NCI-H1417 (cell line): ENCODE results near the gene AHCTF1.
A peak's percentile ranks its signal among the peaks of the same experiment; 100 is the strongest.
"Not testable (repeated sequence)": the region's sequence is repeated elsewhere in the genome, so short reads cannot be mapped to it uniquely, and the experiment has no call there.

Source experiments
- DNase-seq, 3 experiments: peaks; one replicate each; lab custom pipeline; 2025; lab: John Stamatoyannopoulos, UW

AHCTF1 gene

DNA sequence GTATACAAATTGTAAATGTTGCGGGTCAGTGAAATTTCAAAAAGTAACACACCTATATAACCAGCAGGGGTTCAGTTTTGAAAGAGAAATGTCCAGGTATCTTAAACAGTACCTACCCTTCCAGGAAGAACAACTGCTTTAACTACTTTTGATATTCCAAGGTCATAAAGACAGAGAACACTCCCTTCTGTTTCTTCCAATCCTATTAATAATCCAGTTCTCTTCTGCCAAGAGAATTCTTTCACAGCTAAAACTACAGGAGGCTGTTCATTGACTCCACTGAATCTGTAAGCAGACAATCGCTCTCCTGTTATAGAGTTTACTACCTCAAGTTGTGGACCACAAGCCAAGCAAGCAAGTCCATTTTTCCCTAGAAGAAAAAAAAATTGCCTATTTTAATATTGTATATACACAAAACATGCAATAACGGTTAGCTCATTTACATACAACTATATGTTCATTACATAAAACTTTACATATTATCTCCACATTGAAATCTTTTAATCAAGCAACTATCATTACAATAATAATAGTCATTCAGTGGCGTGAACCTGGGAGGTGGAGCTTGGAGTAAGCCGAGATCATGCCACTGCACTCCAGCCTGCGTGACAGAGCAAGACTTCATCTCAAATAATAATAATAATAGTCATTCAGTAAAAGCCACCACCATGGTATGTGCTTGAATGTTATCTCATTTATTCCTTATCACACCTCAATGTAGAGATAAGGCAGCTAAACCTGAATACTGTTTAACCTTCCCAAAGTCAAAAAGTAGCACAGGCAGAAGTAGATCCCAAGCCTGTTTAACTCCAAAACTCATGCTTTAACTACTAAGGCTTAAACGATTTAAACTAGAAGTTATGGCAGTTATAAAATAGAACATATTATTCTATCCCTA, 15.5 kb downstream of the AHCTF1 start:
- DNase-seq: not testable (repeated sequence)

DNA sequence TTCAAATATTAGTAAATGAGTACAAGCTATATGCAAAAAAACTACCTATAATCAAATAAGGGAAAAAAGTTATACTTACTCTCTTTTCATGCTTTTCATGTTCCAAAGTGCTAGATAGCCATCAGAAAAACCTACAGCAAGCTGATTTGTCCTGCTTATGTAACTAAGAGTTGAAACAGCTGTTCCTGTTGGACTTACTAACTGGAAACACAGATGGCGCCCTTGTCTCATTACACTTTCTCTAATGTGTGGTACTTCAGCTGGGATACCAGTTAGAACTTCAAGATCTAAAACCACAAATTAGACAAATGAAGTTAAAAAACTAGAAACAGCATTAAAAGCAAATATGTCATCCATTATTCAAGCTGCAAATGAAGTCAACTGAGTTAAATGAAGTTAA, 24.3 kb downstream of the AHCTF1 start:
- peak in 2 of 3 experiments; percentile 4 to 55 for DNase-seq

GRCh38 chr1:246906833-246907232, 24.9 kb downstream of the AHCTF1 start:
- no peak for DNase-seq

DNA sequence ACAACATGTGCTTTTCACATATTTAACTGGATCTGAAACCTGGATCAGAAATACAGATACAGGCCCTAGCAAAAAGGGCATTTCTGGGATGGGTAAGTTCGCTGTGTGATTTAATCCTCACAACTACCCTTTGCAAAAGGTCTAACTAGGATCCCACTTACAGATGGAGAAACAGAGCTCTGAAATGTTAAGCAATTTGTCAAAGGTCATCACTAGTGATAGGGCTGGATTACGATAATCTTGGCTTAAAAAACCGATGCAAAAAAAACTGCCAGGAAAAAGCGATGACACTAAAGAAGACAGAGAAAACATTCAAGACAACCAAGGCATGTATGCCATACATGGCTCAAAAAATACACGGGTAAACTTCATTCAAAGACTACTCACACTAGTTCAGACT, 29.9 kb downstream of the AHCTF1 start:
- no peak for DNase-seq

GRCh38 chr1:246897302-246897701, 34.4 kb downstream of the AHCTF1 start:
- DNase-seq: no peak

GRCh38 chr1:246893191-246893939, 38.4 kb downstream of the AHCTF1 start:
- no peak for DNase-seq

- DNase-seq: no peak
Observed at GRCh38 chr1:246891105-246891504, 40.6 kb downstream of the AHCTF1 start.

GRCh38 chr1:246888522-246888921, 43.2 kb downstream of the AHCTF1 start:
- DNase-seq: no peak

- DNase-seq: not testable (repeated sequence)
Observed at GRCh38 chr1:246885389-246885788, 46.4 kb downstream of the AHCTF1 start.

GRCh38 chr1:246878551-246878950, 53.2 kb downstream of the AHCTF1 start:
- no peak for DNase-seq

- no peak for DNase-seq
Observed at GRCh38 chr1:246876431-246876830, 55.3 kb downstream of the AHCTF1 start.

DNA sequence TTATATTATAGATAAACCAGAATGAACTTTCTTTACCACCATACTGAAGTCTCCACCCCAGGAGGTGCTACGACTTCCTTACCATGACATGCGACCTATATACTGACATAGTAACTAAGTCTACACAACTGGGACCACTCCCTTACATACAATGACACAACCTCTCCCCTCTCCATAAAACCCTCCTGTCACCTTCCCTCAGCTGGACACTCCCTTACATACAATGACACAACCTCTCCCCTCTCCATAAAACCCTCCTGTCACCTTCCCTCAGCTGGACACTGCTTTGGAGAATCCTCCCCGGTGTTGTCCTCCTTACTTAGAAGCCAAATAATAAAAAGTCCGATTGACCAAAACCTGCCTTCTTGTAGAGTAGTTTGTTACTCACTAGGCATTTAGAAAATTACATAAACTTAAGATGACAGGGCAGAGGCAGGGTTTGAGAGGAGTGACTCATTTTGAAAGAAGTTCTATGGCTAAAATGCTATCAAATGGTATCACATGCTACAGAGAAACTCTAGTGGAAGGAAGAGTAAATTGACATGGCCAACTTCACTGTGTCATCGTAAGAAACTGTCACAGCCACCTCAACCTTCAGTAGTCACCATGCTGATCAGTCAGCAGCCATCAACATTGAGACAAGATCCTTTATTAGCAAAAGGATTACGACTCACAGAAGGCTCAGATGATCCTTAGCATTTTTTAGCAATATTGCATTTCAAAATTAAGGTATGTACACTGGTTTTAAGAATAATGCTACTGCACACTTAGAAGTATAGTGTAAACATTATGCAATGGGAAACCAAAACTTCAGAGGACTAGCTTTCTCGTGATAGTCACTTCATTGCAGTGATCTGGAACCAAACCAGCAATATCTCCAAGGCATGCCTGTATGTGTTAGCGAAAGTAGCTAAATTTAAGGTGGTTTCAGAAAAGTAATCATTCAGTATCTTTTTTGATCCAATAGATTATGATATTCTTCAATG, 56.4 kb downstream of the AHCTF1 start:
- DNase-seq: no peak

GRCh38 chr1:246865921-246866320, 65.8 kb downstream of the AHCTF1 start:
- DNase-seq: no peak

DNA sequence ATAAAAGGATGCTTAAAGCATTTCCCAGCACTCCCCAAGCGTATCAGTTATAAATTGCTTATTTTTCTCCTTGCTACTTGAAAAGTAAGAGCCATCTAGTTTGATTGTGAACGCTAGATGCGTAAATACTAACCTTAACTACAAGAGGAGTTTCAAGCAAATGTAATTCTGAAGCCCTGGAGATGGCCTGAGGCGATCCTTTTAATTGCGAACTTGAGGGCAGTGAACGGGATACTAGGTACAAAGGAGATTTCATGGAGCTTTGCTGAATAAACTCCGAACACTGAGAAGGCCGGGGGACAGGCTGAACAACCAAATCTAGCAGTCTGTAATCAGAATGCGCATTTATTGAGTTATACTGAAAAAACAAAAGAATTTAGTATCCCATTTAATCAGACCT, 68.0 kb downstream of the AHCTF1 start:
- DNase-seq: peak in 1 of 3 experiments; percentile 30

DNA sequence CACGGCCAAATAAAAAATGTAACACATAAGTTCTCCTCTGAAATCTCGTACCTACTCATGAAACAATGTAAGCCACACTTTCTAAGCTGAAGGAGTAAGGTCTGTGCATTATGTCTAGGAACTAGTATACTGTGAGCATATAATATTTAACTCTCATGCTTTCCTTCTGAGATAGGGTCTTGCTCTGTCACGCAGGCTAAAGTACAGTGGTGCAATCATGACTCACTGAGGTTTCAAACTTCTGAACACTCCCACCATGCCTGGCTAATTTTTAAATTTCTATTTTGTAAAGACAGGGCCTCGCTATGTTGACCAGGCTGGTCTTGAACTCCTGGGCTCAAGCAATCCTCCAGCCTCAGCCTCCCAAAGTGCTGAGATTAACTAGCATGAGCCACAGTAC, 71.3 kb downstream of the AHCTF1 start:
- no peak for DNase-seq

DNA sequence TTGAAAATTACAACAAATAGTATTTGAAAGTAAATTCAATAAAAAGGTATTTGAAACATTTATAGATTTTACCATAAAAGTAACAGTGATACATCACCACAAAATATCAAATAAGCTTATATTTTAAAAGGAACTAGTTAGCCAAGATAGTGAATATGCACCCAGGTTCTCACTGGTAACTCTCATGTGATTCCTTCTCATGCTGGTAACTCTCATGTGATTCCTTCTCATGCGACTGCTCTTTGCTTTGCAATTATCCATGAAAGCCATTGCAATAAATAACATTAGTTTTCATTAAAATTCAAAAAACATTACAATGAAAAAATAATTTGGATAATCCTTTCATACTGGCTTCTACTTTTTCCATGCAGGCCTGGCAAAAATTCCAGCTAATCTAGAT, 75.4 kb downstream of the AHCTF1 start:
- no peak for DNase-seq

DNA sequence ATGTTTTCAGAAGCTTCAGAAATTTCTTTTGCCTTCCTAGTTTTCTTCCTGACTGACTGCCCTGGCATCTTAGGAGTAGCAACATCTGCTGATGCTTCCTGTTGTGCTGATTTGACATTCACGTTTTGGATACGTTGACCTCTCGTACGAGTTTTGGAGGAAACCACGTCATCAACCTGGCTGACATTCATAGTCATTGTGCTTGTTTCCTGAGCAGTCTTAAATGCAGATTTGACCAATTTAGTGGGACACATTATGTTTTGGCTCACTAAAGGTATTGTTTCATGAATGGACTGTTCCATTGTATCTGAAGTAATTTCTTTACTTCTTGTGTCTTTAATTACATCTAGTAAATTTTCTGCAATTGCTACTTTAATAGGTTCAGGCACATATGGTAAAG, 81.1 kb downstream of the AHCTF1 start:
- DNase-seq: not testable (repeated sequence)

GRCh38 chr1:246843876-246844275, 87.9 kb downstream of the AHCTF1 start:
- no peak for DNase-seq

GRCh38 chr1:246840761-246841160, 91.0 kb downstream of the AHCTF1 start:
- DNase-seq: not testable (repeated sequence)

GRCh38 chr1:246838118-246838456, 93.7 kb downstream of the AHCTF1 start:
- no peak for DNase-seq

GRCh38 chr1:246837418-246838117, 94.2 kb downstream of the AHCTF1 start:
- DNase-seq: no peak
